Neural cell (in vitro differentiated cells): ENCODE data around the gene TACR2.

Experiments
- EZH2 ChIP-seq: fragments of 200-600, 300-800 bp; shearing (Covaris generic), sonication (generic); IDR thresholded peaks from 2 replicates; pipeline ENCODE4 v1.6.1; 2014; ENCODE audit warnings: antibody characterized with exemption, low read length, borderline replicate concordance, mild to moderate bottlenecking; ENCODE audit not compliant: insufficient read depth, poor library complexity, severe bottlenecking
- POLR2AphosphoS5 ChIP-seq: IDR thresholded peaks from 2 replicates; pipeline ENCODE4 v1.6.1; 2012
- SMC3 ChIP-seq: fragments of 450-650 bp; conservative IDR thresholded peaks from 2 replicates; pipeline ENCODE4 v1.6.1; 2014; ENCODE audit warnings: antibody characterized with exemption, mild to moderate bottlenecking, moderate library complexity; ENCODE audit not compliant: poor library complexity
- TF ChIP-seq, protein P1 (sequence below): fragments of 450-650 bp; IDR thresholded peaks from 2 replicates; pipeline ENCODE4 v1.5.1; 2014; ENCODE audit warnings: antibody characterized with exemption, mild to moderate bottlenecking, moderate library complexity; ENCODE audit not compliant: poor library complexity, severe bottlenecking

DNA sequence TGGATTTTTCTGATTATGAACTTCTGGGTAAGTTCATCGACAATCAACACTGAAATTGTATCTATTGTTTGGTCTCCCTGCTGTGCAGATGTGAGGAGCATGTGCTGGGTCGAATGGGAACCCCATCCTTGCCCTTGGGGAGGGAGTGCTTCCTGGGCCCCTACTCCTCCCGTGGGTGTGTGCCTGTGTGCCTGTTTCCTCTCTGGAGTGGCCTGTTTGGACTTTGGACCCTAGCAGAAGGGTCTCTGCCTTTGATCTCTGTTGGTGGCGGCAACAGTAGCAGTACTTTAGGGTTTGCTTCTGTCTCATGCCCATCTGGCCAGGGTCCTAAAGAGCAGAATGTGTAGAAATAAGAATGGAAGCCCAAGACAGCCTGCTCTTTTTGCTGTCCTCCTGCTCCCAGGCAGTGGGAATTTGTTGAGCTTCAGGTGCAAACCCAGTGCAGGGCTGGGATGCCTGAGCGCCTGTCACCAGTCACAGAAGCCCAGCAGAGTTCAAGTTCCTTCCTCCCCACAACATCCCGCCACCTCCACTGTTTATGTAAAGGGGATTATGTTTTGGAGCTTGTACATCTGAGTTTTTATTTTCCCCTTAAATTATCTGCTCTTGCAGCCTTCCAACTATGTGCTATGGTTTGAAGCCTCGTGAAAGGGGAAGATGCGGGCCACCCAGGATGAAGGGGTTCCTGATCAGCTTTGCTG, 1.5 kb upstream of the TACR2 start:
- TF ChIP-seq POLR2AphosphoS5 (no peak), EZH2 (no peak), SMC3 (no peak)
- TF ChIP-seq, protein P1, sequence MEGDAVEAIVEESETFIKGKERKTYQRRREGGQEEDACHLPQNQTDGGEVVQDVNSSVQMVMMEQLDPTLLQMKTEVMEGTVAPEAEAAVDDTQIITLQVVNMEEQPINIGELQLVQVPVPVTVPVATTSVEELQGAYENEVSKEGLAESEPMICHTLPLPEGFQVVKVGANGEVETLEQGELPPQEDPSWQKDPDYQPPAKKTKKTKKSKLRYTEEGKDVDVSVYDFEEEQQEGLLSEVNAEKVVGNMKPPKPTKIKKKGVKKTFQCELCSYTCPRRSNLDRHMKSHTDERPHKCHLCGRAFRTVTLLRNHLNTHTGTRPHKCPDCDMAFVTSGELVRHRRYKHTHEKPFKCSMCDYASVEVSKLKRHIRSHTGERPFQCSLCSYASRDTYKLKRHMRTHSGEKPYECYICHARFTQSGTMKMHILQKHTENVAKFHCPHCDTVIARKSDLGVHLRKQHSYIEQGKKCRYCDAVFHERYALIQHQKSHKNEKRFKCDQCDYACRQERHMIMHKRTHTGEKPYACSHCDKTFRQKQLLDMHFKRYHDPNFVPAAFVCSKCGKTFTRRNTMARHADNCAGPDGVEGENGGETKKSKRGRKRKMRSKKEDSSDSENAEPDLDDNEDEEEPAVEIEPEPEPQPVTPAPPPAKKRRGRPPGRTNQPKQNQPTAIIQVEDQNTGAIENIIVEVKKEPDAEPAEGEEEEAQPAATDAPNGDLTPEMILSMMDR, result no peak
